HG03175 (cell line): ENCODE data around the gene GUK1.
A peak's percentile ranks its signal among the peaks of the same experiment; 100 is the strongest.
"Not testable (repeated sequence)": the region's sequence is repeated elsewhere in the genome, so short reads cannot be mapped to it uniquely, and the experiment has no call there.

Experiments used
- ATAC-seq: cut with Tn5 transposase; IDR thresholded peaks from one replicate; pipeline ENCODE4 v1.9.1; 2021; ENCODE audit warnings: mild to moderate bottlenecking, moderate library complexity; ENCODE audit not compliant: unreplicated experiment

Gene GUK1

DNA sequence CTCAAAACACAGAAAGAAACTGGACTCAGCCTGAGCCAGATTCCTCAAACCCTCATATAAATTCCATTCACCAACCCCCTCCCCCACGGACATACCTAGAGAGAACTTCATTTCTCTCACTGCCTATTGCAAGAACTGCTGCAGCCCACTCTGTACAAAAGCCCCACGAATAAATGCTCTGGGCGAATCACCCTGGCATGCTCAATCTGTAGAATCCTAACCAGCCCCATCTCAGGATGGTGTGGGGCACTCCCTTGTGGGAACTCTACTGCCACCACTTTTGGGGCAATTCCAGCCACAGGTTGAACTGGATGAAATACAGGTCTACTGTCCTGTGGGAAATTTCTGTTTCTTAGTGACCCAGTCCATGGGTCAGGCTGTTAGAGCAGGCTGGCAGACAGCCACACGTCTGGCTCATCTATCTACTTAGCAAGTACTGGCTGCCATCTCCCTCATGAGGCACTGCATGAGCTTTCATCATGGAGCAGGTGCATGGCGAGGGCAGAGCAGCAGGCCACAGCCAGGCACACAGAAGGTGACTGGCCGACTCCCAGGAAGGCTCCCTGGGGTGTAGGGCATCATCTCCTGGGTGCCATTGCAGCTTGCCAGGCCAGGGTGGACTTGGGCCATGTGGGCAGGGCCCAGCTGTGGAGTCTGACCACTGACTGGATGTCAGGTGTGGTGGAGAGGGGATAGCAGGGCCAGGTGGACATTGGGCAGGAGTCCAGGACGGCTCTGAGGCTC lies 35.4 kb upstream of the GUK1 start:
- no peak for ATAC-seq

DNA sequence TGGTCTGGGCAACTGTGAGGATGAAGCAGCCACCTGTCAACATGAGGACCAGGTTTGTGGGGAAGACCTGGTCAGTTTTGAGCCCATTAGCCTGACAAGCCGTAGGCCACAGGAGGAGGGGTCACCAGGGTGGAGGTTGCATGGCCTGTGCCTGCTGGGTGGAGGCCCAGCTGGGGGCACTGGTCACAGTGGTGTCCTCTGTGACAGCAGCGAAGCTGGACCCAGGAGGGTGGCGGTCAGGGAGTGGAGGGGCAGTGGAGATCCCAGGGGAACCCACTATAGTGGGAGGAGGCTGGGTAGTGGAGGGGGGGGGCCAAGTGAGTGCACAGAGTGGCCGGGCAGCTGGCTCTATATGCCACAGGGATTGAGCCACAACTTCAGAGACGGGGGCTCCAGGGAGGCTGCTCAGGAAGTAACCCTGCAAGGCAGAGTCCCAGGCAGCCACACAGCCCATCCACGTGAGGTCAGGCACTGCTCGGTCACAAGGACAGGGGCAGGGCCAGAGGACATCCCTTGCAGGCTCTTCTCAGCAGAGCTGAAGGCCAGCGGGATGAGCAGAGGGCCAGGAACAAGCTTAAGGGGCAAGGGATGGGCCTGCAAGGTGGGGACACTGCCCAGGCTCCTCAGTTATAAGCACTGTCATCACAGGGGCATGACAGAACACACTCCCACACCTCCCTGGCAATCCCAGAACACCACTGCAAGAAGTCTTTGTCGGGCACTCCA lies 34.6 kb upstream of the GUK1 start:
- ATAC-seq, result no peak

DNA sequence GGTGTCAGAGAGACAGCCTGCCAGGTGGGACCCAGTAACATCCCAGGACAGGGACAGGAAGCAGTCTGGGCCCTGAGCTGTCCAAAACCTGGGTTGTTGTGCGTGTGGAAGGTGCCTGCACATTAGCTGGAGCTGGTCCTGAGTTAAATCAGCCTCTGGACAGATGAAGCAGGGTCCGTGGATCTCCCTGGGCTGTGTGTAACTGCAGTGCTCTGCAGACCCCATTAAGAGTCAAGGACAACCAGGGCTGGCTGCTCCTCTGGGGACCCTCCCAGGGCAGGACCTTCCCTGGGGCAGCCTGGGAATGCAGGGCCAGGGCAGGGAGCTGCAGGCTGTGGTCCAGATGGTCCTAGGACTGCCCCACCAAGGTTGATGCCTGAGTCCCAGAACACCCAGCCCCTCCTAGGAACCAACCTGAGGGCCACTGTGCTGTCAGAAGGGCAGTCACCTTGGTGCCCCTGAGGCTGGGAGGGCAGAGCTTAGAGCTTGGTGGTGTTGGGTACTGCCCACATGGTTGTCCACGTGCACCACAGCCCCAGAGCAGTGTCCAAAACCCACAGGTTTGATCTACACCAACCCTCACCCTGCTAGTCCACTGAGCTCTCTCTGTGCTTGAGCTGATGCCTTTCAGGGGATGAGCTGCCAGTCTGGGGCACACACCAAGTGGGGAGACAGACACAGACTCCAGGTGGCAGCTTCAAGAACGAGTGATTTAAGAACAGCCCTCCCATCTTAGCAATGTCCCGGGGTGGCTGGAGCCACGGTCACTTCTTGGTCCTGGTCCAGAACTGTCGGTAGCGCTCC lies 33.9 kb upstream of the GUK1 start:
- ATAC-seq, result no peak

DNA sequence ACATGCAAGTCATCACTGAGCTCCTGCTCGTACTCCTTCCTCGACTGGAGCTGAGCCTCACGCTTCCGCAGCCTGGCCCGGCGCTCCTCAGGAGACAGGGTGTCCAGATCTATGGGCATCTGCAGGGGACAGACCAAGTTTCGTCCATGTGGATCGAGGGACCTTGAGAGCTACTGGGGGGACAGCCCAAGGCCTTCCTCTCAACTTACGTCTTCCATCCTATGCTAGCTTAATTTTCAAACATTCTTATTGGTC lies 33.4 kb upstream of the GUK1 start:
- no peak for ATAC-seq

DNA sequence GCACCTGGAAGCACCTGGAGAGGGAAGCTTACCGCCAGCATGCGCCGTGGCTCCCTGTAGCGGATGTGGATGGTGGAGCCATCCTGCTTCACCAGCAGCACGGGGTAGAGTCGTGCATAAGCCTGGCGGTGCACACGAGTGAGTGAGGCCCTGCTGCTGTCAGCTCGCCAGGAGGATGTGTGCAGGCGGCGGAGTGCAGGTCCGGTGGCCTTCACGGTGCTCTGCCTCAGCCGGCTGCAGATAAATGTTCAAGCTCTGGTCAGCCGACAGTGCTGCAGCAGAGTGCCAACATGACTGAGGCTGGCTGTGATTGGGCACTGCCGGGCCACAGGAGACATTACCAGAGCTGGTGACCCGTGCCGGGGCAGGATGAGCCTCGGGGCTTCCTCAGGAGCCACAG lies 32.4 kb upstream of the GUK1 start:
- ATAC-seq, result no peak

DNA sequence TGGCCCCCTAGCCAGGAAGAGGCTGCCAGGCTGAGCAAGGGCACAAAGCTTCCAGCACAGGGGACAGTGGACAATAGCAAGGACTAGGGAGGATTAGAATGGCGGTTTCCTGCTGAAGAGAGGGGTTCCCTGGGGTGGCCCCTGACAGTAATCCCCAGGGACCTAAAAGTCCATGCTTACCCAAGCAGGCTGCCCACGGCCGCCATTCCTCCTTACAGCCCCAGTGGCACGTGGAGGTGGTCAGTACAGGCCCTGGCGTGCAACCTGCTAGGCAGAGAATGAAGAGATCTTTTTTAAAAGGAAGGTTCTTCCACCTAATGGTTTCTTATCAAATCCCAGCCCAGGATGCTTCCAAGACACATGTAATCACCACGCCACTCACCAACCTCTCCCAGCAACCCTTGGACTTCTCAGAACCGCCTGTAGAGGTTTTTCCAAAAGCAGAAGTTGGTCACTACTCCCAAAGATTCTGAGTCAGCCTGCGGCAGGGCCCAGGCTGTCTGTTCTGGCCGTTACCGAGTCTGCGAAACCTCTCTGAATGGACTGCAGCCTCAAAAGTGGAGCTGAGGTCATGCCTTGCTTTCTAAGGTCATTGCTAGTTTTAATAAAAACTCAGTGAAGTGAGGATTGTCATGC lies 31.9 kb upstream of the GUK1 start:
- no peak for ATAC-seq

DNA sequence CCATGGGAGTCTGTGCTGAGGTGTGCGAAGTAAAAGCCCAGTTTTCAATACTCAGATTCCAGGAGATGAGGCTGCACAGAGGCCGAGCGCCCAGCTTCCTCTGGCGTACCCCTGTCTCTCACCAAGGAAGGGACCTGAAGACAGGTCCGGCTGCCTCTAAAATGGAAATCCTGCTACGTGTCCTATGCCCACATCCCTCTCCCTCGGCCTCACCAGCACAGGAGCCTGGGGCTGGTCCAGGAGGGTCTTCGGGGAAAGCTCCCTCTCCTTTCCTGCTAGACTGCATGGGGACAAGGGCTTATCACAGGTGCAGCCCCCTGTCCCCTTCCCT lies 31.4 kb upstream of the GUK1 start:
- ATAC-seq, result peak; percentile 6

DNA sequence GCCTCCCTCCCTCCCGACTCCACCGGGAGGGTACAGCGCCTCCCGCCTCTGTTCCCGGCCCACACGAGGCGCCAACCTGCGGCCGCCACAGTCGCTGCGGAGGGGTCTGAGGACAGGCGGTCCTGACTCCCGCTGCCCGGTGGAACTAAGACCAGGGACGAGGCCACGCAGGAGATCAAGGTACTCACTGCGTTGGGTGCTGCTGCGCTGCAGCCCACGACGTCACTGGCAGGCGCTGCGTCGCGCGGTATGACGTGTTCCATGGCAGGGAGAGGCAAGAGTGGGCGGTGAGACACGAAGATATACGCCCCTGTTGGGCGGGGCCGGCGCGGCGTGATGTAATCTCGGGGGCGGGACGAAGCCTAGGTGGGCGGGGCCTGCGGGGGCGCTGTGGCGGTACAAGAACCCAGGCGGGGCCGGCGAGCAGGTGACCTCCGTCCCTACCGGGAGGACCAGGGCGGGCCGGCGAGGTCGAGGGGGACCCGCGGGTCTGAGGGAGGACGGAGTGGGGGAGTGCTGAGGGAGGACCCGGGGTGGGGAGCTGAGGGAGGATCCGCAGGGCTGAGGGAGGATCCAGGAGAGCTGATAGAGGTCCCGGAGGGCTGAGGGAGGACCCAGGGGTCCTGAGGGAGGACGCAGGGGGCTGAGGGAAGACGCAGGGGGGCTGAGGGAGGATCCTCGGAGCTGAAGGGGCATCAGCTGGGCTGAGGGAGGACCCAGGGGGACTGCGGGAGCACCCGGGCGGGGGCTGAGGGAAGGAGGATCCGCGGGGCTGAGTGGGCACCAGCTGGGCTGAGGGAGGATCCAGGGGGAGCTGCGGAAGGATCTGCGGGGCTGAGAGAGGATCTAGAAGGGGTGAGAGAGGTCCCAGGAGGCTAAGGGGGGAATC lies 30.8 kb upstream of the GUK1 start, which contains the start of gene MRPL55:
MRPL55 (minus strand) TSS at position 227 of the 889 bp plus-strand sequence. CDS start 1,039 bp downstream, outside the sequence.
- ATAC-seq, result peak; percentile 91

DNA sequence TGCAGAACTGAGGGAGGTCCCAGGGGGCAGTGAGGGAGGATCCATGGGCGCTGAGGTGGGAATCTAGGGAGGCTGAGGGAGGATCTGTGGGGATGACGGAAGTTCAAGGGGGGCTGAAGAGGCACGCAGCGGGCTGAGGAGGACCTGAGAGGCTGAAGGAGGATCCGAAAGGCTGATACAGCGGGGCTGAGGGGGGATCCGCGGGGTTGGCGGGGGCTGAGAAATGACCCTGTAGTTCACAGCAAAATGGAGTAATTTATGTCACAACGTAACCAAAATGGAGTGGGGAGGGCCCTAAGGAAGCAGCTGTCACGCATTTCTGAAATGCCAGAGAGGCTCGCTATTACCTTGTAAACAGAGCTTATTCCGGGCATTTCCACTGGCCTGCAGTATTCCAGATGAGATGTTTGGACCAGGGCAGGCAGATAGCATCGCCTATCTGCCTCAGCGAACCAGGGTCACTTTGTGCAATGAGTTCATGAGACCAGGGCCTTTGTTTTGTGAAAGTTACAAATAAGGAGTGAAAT lies 30.1 kb upstream of the GUK1 start:
- ATAC-seq, result no peak

DNA sequence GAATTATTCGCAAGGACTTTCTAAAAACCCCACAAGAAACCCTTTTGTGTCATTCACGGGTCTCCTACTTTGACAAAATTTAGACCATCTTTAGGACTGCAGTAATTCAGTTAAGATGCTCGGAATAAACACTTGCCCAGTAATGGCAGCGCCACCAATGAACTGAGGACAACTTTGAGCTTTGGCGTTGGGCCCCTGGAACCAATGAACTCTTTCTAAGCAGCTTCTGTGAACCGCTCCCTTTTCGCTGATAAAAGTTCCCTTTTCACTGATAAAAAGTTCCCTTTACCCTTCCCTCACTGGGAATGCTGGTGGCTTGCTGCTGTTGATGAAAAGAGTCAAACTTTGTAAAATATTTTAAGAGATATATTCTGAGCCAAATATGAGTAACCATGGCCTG lies 29.5 kb upstream of the GUK1 start:
- ATAC-seq, result no peak

DNA sequence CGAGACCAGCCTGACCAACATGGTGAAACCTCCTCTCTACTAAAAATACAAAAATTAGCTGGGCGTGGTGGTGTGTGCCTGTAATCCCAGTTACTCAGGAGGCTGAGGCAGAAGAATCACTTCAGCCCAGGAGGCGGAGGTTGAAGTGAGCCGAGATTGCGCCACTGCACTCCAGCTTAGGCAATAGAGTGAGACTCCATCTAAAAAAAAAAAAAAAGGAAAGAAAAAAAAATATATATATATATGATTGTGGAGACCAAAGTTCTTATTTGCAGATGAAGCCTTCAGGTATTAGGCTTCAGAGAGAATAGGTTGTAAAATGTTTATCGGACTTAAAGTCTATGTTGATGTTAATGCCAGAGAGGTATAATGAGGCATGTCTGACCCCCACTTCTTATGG lies 28.8 kb upstream of the GUK1 start:
- ATAC-seq, result not testable (repeated sequence)

DNA sequence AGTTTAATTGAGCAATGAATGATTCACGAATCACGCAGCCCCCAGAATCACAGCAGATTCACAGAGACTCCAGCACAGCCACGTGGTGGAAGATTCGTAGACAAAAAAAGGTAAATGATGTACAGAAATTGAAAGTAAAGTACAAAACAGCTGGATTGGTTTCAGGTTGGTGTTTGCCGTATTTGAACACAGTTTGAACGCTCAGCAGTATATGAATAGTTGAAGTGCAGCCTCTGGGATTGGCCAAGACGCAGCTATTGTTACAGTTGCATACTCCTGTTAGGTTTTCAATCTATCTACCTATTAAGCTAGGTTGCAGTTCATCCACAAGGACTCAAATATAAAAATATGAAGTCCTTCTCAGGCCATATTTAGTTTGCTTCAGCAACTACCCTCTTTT lies 27.9 kb upstream of the GUK1 start:
- no peak for ATAC-seq

DNA sequence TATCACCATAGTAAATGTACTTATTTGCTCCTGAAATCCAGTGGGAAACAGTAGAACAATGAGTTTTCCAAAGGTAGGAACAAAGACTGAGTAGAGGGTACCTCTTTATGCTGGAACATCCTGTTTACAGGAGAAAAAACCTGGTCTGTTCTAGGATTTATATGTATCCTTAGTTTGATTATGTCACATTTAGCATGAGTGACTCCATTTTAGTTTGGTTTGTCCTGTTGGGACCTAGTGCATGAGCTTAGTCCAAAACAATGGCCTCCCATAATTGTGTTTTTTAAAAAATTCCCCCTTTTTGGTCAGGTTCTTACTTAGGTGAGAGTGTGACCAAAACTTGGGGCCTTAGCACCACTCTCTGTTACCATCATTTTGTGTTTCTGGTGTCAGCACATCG lies 27.5 kb upstream of the GUK1 start:
- ATAC-seq, result no peak

DNA sequence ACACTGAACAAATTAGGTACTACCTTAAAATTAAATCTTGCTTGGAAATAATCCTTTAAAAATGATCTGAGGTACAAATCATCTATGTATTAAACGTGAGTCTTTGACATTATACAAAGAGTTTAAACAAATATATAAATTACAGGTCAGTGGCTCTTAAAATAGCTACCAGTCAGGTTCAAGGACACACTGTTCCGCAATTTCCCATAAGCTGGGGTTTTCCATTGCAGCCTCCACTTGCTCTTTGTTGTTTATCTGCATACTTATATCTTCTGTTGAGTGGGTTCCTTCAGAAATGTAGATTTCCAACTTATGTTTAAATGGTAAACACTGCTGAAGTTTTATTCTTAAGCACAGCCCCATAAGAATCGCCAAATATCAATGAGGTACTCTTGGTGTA lies 25.3 kb upstream of the GUK1 start:
- no peak for ATAC-seq

DNA sequence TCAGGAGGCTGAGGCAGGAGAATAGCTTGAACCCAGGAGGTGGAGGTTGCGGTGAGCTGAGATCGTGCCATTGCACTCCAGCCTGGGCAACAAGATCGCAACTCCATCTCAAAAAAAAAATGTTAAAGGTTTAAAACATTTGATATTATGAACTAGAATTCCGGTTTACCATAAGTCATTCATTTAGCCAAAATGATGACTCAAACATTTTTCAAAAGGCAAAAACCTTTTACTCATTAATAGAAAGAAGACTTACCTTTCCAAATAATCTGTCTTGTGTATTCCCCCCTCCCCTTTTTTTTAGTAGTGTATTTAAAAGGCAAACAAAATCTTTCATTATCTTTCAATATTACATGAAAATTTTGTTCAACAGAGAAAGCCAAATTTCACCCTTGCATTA lies 22.7 kb upstream of the GUK1 start:
- no peak for ATAC-seq

DNA sequence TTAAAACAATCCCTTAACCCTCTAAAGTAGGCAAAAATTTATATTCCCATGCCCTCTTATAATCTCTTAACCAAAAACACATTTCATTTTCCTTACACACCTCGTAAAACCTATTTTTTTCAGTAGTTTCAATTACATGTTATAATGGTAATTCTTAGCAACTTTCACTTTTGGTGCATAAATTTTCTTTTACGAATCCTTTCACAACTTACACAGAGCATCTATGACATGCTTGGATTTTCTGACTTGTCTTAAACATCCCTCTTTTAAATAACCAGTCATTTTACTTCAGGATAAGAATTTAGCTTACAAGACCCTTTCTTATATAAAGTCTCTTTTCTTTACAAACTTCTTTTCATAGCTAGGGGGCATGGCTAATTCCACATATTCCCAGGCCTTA lies 22.0 kb upstream of the GUK1 start:
- ATAC-seq, result no peak

DNA sequence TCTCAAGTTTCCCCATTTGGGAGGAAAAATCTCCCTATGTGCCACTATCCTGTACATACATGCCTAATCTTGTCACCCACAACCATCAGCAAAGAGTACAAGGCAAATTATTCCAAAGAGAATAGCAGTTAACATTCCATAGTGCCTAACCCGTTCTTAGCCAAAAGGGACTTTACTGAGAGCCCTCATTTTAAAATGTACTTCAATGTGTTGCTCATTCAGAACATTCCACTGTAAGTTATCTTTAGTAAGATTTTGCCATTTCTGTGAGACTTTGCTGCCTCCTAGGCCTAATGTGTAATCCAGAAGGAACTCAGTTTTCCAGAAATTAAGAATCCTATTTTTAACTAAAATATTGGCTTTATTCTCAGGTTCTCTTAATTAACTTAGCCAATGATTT lies 19.7 kb upstream of the GUK1 start:
- ATAC-seq, result no peak

DNA sequence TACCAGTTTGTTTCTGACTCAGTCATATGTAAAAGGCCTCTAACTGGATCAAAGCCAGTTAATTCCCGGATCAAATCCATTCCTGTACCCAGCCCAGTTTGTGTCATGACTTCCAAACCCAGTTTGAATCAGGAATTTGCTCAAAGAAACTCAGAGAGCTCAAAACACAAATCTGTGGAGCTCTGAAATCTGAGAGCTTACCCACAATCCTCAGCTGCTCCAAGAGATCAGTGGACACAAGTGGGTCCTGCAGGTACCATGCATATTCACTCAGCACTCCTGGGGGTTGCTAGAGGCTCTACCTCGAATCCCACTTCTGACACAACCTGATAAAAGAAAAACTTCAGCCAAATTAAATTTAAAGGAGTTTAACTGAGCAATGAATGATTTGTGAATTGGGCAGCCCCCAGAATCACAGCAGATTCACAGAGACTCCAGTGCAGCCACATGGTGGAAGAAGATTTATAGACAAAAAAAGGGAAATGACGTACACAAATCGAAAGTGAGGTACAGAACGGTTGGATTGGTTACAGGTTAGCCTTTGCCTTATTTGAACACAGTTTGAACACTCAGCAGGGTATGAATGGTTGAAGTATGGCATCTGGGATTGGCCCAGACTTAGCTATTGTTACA lies 19.1 kb upstream of the GUK1 start:
- ATAC-seq, result no peak

DNA sequence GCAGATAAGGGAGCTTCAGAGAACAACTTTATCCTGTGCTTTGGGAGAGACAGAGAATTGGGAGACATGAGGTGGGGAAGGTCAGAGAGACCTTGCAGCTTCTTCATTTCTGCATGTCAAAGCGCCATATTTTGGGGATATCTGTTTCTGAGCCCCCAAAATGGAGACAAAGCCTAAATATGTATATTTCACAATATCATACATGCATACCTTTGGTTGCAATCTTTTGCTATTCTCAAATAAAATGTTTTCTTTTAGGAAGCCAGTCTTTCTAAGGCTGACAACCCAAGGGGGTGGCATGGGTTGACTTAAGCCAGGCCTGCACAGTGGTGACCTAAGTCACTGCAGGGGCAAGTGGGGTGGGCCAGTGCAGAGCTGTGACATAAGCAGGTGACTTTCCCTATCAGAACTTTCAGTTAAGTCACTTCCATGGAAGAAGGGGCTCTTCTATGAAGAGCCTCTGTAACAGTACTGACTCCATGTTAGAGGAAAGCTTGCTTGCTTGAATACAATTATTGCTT lies 17.1 kb upstream of the GUK1 start:
- no peak for ATAC-seq

DNA sequence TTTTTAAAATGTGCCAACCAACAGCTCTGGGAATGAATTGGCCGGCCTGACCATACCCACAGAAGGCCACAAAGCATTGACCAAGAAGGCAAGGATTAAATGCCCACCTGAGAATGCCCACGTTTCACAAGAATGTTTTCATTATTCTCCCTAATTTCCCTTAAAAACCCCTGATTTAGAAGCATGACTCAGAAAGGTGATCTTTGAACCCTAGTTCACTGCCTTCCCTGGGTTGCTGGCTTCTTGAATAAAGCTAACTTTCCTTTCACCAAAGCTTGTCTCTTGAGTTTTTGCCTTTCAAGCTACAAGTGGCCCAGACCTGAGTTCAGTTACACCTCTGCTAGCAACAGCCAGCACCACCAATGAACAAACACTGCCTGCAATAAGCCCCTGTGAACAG lies 16.6 kb upstream of the GUK1 start:
- no peak for ATAC-seq
